K562 (cell line): ENCODE measurements around the gene ZNF599. TPM values are rescaled to one million over a fixed set of nuclear protein-coding genes. Genes with fewer than 3 reads are reported as not detected.
A peak's percentile ranks its signal among the peaks of the same experiment; 100 is the strongest.

Experiments
- BHLHE40 ChIP-seq: IDR thresholded peaks from 2 replicates; pipeline ENCODE4 v1.6.1; 2011; ENCODE audit warnings: low read length, improper control_type of control experiment
- FOXK2 ChIP-seq, 2 experiments: fragments of 450-650 bp; IDR thresholded peaks in 1 of 2; conservative IDR thresholded peaks in 1 of 2; 2 replicates each; pipeline ENCODE4 v1.6.1; 2016; ENCODE audit warnings: low read depth in 2 of 2, mild to moderate bottlenecking in 1 of 2
- MGA ChIP-seq: fragments of 450-650 bp; IDR thresholded peaks from 2 replicates; pipeline ENCODE4 v1.6.1; 2016; ENCODE audit warnings: mild to moderate bottlenecking, moderate library complexity
- MTF1 ChIP-seq: fragments of 250-450 bp; sonication (Bioruptor Pico); IDR thresholded peaks from 2 replicates; pipeline ENCODE4 v1.9.0; 2021; ENCODE audit warnings: moderate library complexity, mild to moderate bottlenecking, inconsistent platforms, borderline replicate concordance
- RAD21 ChIP-seq, 2 experiments: fragments of 250-450 bp in 1 of 2; fragments of 450-650 bp in 1 of 2; sonication (Bioruptor Pico) in 1 of 2; formaldehyde crosslinking in 1 of 2; IDR thresholded peaks in 1 of 2; conservative IDR thresholded peaks in 1 of 2; 2 replicates each; pipeline versions ENCODE4 v1.4.0 to v1.8.0; 2020 to 2022; ENCODE audit warnings: mild to moderate bottlenecking in 2 of 2, moderate library complexity in 1 of 2
- RREB1 ChIP-seq: fragments of 250-450 bp; sonication (Bioruptor Pico); IDR thresholded peaks from 2 replicates; pipeline ENCODE4 v1.4.0; 2020
- SMC3 ChIP-seq: conservative IDR thresholded peaks from 2 replicates; pipeline ENCODE4 v1.6.1; 2011; ENCODE audit warnings: low read depth, low read length, improper control_type of control experiment; ENCODE audit not compliant: insufficient read depth
- polyA plus RNA-seq, 8 experiments: library from polyadenylated mRNA; depleted of rRNA in 4 of 8; stranded (reverse) in 5 of 8; unstranded in 3 of 8; fragments of >200 nt; fragmentation: Nextera tagmentation in 2 of 8; fragmentation: Illumina TruSeq in 1 of 8; extraction: Ambion mirVana in 2 of 8; extraction: Trizol in 1 of 8; gene quantifications; 2 replicates each; pipeline versions ENCODE4 v1.2.1 to v1.2.3, GENCODE V29; 2011 to 2014; ENCODE audit warnings: inconsistent platforms in 1 of 8, missing spikeins in 1 of 8
- total RNA-seq, 7 experiments: library from RNA; depleted of rRNA in 6 of 7; stranded (reverse); fragments of >200 nt in 6 of 7; fragmentation: Illumina TruSeq in 2 of 7; extraction: Trizol in 2 of 7; gene quantifications; 2 replicates each; pipeline versions ENCODE4 v1.2.1 to v1.2.3, GENCODE V29; 2011 to 2021; ENCODE audit warnings: low replicate concordance in 1 of 7
- TF ChIP-seq, protein P1 (sequence below): sonication (generic); formaldehyde crosslinking; IDR thresholded peaks from 2 replicates; pipeline ENCODE4 v1.9.0; 2022; ENCODE audit warnings: mild to moderate bottlenecking, missing genetic modification reagents

ZNF599 gene
- total and polyA plus RNA-seq, 9 of the 15 experiments (the other 6 are each of a cell fraction or from before 2014, with no cell fraction given), result 0.71 to 6.7 (median 2.8) TPM

GRCh38 chr19:34712395-34713261 is 60.4 kb downstream of the ZNF599 start (continued):
- TF ChIP-seq MGA (no peak), BHLHE40 (no peak), RREB1 (CRISPR knock-in tag) (no peak), MTF1 (CRISPR knock-in tag) (no peak), RAD21 (CRISPR knock-in tag; conservative IDR thresholded peaks at IDR 0.05 in 1 of 2, IDR thresholded peaks at IDR 0.05 in 1 of 2) (peak; percentile 73 to 89), FOXK2 (conservative IDR thresholded peaks at IDR 0.05 in 1 of 2, IDR thresholded peaks at IDR 0.05 in 1 of 2; ENCODE audit: low read depth in 2 of 2) (peak; percentile 20 to 41; a peak in 1 of 4 replicates), SMC3 (peak; percentile 84)
- TF ChIP-seq, protein P1, sequence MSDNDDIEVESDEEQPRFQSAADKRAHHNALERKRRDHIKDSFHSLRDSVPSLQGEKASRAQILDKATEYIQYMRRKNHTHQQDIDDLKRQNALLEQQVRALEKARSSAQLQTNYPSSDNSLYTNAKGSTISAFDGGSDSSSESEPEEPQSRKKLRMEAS (CRISPR knock-in tag), result no peak
